HepG2 (cell line): Measurements from ENCODE around the gene CDCP1. TPM values are rescaled to one million over a fixed set of nuclear protein-coding genes. Genes with fewer than 3 reads are reported as not detected.

ENCODE experiments used
- ATAC-seq: fragments of 200-7000 bp; cut with Tn5 transposase; 3 replicates; pipeline ENCODE4 v1.9.1; 2020; ENCODE audit warnings: mild to moderate bottlenecking, moderate library complexity
- BruUV-seq: library from RNA; stranded (reverse); fragments of 400-500 nt; replicated peaks from 2 replicates; lab custom pipeline; 2021; lab: Mats Ljungman, UMichigan
- CTCF ChIA-PET: fragments of 300-600 bp; formaldehyde crosslinking; extraction: SDS; loops from one replicate; lab custom pipeline; 2021; ENCODE audit warnings: low total read pairs, inconsistent platforms, low intra/inter-chr PET ratio; lab: Yijun Ruan, JAX
- POLR2A ChIA-PET: fragments of 350-600 bp; sonication (Branson Sonifier 250); formaldehyde crosslinking; loops from one replicate; lab custom pipeline; 2020; ENCODE audit warnings: antibody characterized with exemption, inconsistent platforms; lab: Yijun Ruan, JAX
- DNase-seq: peaks from one replicate; pipeline ENCODE4 v3.0.0-alpha.2; 2015; ENCODE audit warnings: low spot score
- FAIRE-seq: peaks from 3 replicates; lab custom pipeline; 2011; peaks lifted over from hg19 to GRCh38; lab: Jason Lieb, UNC
- H2AFZ ChIP-seq: one replicate; pipeline ENCODE4 v1.6.1; 2011; ENCODE audit warnings: low read length, inconsistent platforms
- H3K27ac ChIP-seq: fragments of 300-600 bp; 3 replicates; pipeline ENCODE4 v1.8.0; 2011; ENCODE audit warnings: mixed run types, mild to moderate bottlenecking, mixed read lengths, low read length, inconsistent platforms; ENCODE audit not compliant: insufficient read depth; ENCODE audit errors: extremely low read length
- H3K27me3 ChIP-seq, 2 experiments: fragments of 200-600 bp in 1 of 2; 2 replicates in 1 of 2; 3 replicates in 1 of 2; pipeline versions ENCODE4 v1.6.0 to v1.8.0; 2011; ENCODE audit warnings: low read length in 2 of 2, mild to moderate bottlenecking in 2 of 2, moderate library complexity in 2 of 2, inconsistent platforms in 1 of 2; ENCODE audit not compliant: insufficient read depth in 2 of 2, control insufficient read depth in 1 of 2
- H3K36me3 ChIP-seq, 2 experiments: fragments of 200-600 bp in 1 of 2; replicated peaks in 1 of 2; 2 replicates in 1 of 2; 3 replicates in 1 of 2; pipeline versions ENCODE4 v1.5.1 to v1.8.0; 2011; ENCODE audit warnings: low read length in 2 of 2, inconsistent platforms in 1 of 2; ENCODE audit not compliant: insufficient read depth in 2 of 2, control insufficient read depth in 1 of 2
- H3K4me1 ChIP-seq: 2 replicates; pipeline ENCODE4 v1.5.1; 2012; ENCODE audit warnings: low read length, inconsistent platforms; ENCODE audit not compliant: insufficient read depth
- H3K4me2 ChIP-seq: 2 replicates; pipeline ENCODE4 v1.6.0; 2011; ENCODE audit warnings: low read depth, low read length, inconsistent platforms
- H3K4me3 ChIP-seq, 3 experiments: fragments of 200-600 bp in 1 of 3; sonication (generic), shearing (Covaris generic) in 1 of 3; replicated peaks in 1 of 3; 2 replicates each; pipeline ENCODE4 v1.5.1; 2011 to 2016; ENCODE audit warnings: low read length in 3 of 3, inconsistent platforms in 2 of 3, low read depth in 2 of 3, mild to moderate bottlenecking in 2 of 3, control low read depth in 1 of 3, mixed read lengths in 1 of 3; ENCODE audit not compliant: insufficient read depth in 1 of 3
- H3K79me2 ChIP-seq: one replicate; pipeline ENCODE4 v1.6.1; 2011; ENCODE audit warnings: low read length, inconsistent platforms; ENCODE audit not compliant: insufficient read depth
- H3K9ac ChIP-seq: 2 replicates; pipeline ENCODE4 v1.6.0; 2011; ENCODE audit warnings: mild to moderate bottlenecking, low read depth, low read length, inconsistent platforms; ENCODE audit not compliant: insufficient read depth
- H3K9me3 ChIP-seq: 2 replicates; pipeline ENCODE4 v1.5.1; 2012; ENCODE audit warnings: mild to moderate bottlenecking, low read length
- H4K20me1 ChIP-seq: 2 replicates; pipeline ENCODE4 v1.6.0; 2011; ENCODE audit warnings: inconsistent platforms, mild to moderate bottlenecking, low read length, moderate library complexity; ENCODE audit not compliant: insufficient read depth
- AKAP8 ChIP-seq: sonication (generic); formaldehyde crosslinking; IDR thresholded peaks from 2 replicates; pipeline ENCODE4 v1.5.1; 2020; ENCODE audit warnings: mild to moderate bottlenecking, missing genetic modification reagents
- CENPT ChIP-seq: sonication (generic); formaldehyde crosslinking; IDR thresholded peaks from 2 replicates; pipeline ENCODE4 v1.8.0; 2022; ENCODE audit warnings: low read depth, mild to moderate bottlenecking, moderate library complexity, missing genetic modification reagents
- FOXM1 ChIP-seq: sonication (generic); formaldehyde crosslinking; IDR thresholded peaks from 2 replicates; pipeline ENCODE4 v1.5.0; 2020; ENCODE audit warnings: missing genetic modification reagents
- GTF3A ChIP-seq: sonication (generic); formaldehyde crosslinking; conservative IDR thresholded peaks from 2 replicates; pipeline ENCODE4 v1.4.0; 2020; ENCODE audit warnings: mild to moderate bottlenecking, missing genetic modification reagents
- HOXA9 ChIP-seq: sonication (generic); formaldehyde crosslinking; IDR thresholded peaks from 2 replicates; pipeline ENCODE4 v1.8.1; 2022; ENCODE audit warnings: missing genetic modification reagents, mild to moderate bottlenecking, moderate library complexity, borderline replicate concordance
- JDP2 ChIP-seq: sonication (generic); formaldehyde crosslinking; IDR thresholded peaks from 2 replicates; pipeline ENCODE4 v1.8.1; 2022; ENCODE audit warnings: missing genetic modification reagents, borderline replicate concordance
- JUNB ChIP-seq: sonication (generic); formaldehyde crosslinking; IDR thresholded peaks from 2 replicates; pipeline ENCODE4 v1.8.0; 2022; ENCODE audit warnings: missing genetic modification reagents, mild to moderate bottlenecking, borderline replicate concordance
- NKX3-1 ChIP-seq: sonication (generic); formaldehyde crosslinking; IDR thresholded peaks from 2 replicates; pipeline ENCODE4 v1.5.0; 2020; ENCODE audit warnings: missing genetic modification reagents
- SIN3B ChIP-seq: fragments of 150-350 bp; IDR thresholded peaks from 2 replicates; pipeline ENCODE4 v1.6.1; 2014; ENCODE audit warnings: low read length
- STAT5B ChIP-seq: sonication (generic); formaldehyde crosslinking; IDR thresholded peaks from 2 replicates; pipeline ENCODE4 v1.4.0; 2020; ENCODE audit warnings: missing genetic modification reagents
- ZMYM2 ChIP-seq: sonication (generic); formaldehyde crosslinking; IDR thresholded peaks from 2 replicates; pipeline ENCODE4 v1.8.0; 2022; ENCODE audit warnings: mild to moderate bottlenecking, missing genetic modification reagents
- ZNF180 ChIP-seq: sonication (generic); formaldehyde crosslinking; IDR thresholded peaks from 2 replicates; pipeline ENCODE4 v1.4.0; 2020; ENCODE audit warnings: low read depth, missing genetic modification reagents, borderline replicate concordance
- ZNF430 ChIP-seq: sonication (generic); formaldehyde crosslinking; IDR thresholded peaks from 2 replicates; pipeline ENCODE4 v1.9.0; 2021; ENCODE audit warnings: mild to moderate bottlenecking, missing genetic modification reagents
- ZSCAN12 ChIP-seq: sonication (generic); formaldehyde crosslinking; IDR thresholded peaks from 2 replicates; pipeline ENCODE4 v1.9.0; 2021; ENCODE audit warnings: mild to moderate bottlenecking, missing genetic modification reagents
- WGBS: methylation state at CpG from one replicate; pipeline ENCODE4 v1.1.6; 2017; ENCODE audit warnings: low lambda C conversion rate; 5-methylcytosine and 5-hydroxymethylcytosine counted together
- in situ Hi-C: cut with HindIII; loops from 2 replicates; pipeline ENCODE4 v1.10.0; 2017; ENCODE audit warnings: low pct_unique_long_range_greater_than_20kb; ENCODE audit not compliant: extremely low pct_ligation_motif_present
- intact Hi-C: fragments of 100-400 bp; cut with micrococcal nuclease; formaldehyde crosslinking; loops from one replicate; pipeline ENCODE4 v1.10.0; 2022; ENCODE audit not compliant: unreplicated experiment
- polyA plus RNA-seq, 8 experiments: library from polyadenylated mRNA; depleted of rRNA in 3 of 8; stranded (reverse) in 7 of 8; unstranded in 1 of 8; fragments of >200 nt; fragmentation: Illumina TruSeq in 4 of 8; extraction: Trizol in 4 of 8; gene quantifications; 2 replicates each; pipeline versions ENCODE4 v1.2.1 to v1.2.3, GENCODE V29; 2011 to 2016; ENCODE audit warnings: low read depth in 4 of 8, missing spikeins in 1 of 8, mixed read lengths in 1 of 8; ENCODE audit not compliant: insufficient read depth in 1 of 8
- total RNA-seq, 5 experiments: library from RNA; depleted of rRNA; stranded (reverse); fragments of >200 nt; fragmentation: Illumina TruSeq; extraction: Trizol; gene quantifications; 2 replicates each; pipeline ENCODE4 v1.2.3, GENCODE V29; 2016; ENCODE audit warnings: low read depth in 1 of 5
- TF ChIP-seq, protein P1 (sequence below): sonication (generic); formaldehyde crosslinking; IDR thresholded peaks from 2 replicates; pipeline ENCODE4 v1.5.0; 2020; ENCODE audit warnings: mild to moderate bottlenecking, missing genetic modification reagents
- TF ChIP-seq, protein P2 (sequence below): sonication (generic); formaldehyde crosslinking; IDR thresholded peaks from 2 replicates; pipeline ENCODE4 v1.9.0; 2021; ENCODE audit warnings: missing genetic modification reagents, mild to moderate bottlenecking, borderline replicate concordance
- TF ChIP-seq, protein P3 (sequence below): sonication (generic); formaldehyde crosslinking; IDR thresholded peaks from 2 replicates; pipeline ENCODE4 v1.8.0; 2023; ENCODE audit warnings: mild to moderate bottlenecking, missing genetic modification reagents
- TF ChIP-seq, protein P4 (sequence below): sonication (generic); formaldehyde crosslinking; IDR thresholded peaks from 2 replicates; pipeline ENCODE4 v1.4.0; 2020; ENCODE audit warnings: missing genetic modification reagents, borderline replicate concordance

CDCP1 gene
- total and polyA plus RNA-seq, 2 of the 13 experiments (the other 11 are each of a cell fraction or from before 2014, with no cell fraction given), result 0.11 to 0.18 TPM

DNA sequence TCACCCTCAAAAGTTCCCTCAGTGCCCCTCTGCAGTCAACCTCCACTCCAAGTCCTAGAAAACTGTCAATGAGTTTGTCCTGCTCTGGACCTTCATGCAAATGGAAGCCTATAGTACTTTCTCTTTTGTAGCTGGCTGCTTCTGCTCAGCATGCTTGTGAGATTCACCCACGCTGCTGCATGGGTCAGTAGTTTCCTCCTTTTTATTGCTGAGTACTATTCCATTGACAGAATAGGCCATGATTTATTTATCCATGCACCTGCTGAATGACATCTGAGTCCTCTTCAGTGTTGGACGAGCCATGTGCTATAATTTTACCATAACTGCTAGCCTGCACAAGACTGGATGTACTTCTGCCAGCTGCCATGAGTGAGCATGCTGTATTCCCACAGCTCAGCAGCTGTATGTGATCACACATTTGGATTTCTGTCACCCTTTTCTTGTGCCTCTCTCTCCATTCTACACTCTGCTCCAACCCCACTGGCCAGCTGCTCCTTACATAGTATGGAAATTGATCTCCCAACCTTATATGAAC, 26.3 kb downstream of the CDCP1 start:
- peak overlapping the region; percentile 34 for H3K27ac ChIP-seq
- ATAC-seq, result peak; percentile 88
- peak overlapping the region; percentile 65 for H3K4me2 ChIP-seq
- WGBS, result 0% methylated on average over 2 of the region's 2 CpGs
- ChIA-PET CTCF (no interaction called here), POLR2A (no interaction called here)
- no TSS peak for BruUV-seq
- H4K20me1 ChIP-seq, result no peaks in the 10 kb centered on the region
- H3K9ac ChIP-seq, result no peak overlapping the region
- H3K4me3 ChIP-seq, result no peak overlapping the region
- no peaks in the 10 kb centered on the region for H3K9me3 ChIP-seq
- H3K79me2 ChIP-seq, result no peaks in the 10 kb centered on the region
- DNase-seq, result no peak
- in situ Hi-C loops (no loop called here), intact Hi-C loops (no loop called here)
- FAIRE-seq, result no peak
- no peak overlapping the region for H2AFZ ChIP-seq
- no peaks in the 10 kb centered on the region for H3K27me3 ChIP-seq
- peaks cover 36% of the 10 kb centered on the region for H3K4me1 ChIP-seq
- no peaks in the 10 kb centered on the region for H3K36me3 ChIP-seq
- TF ChIP-seq ZMYM2 (CRISPR knock-in tag), result no peak
- no peak for TF ChIP-seq HOXA9
- no peak for TF ChIP-seq NKX3-1
- TF ChIP-seq, protein P1, sequence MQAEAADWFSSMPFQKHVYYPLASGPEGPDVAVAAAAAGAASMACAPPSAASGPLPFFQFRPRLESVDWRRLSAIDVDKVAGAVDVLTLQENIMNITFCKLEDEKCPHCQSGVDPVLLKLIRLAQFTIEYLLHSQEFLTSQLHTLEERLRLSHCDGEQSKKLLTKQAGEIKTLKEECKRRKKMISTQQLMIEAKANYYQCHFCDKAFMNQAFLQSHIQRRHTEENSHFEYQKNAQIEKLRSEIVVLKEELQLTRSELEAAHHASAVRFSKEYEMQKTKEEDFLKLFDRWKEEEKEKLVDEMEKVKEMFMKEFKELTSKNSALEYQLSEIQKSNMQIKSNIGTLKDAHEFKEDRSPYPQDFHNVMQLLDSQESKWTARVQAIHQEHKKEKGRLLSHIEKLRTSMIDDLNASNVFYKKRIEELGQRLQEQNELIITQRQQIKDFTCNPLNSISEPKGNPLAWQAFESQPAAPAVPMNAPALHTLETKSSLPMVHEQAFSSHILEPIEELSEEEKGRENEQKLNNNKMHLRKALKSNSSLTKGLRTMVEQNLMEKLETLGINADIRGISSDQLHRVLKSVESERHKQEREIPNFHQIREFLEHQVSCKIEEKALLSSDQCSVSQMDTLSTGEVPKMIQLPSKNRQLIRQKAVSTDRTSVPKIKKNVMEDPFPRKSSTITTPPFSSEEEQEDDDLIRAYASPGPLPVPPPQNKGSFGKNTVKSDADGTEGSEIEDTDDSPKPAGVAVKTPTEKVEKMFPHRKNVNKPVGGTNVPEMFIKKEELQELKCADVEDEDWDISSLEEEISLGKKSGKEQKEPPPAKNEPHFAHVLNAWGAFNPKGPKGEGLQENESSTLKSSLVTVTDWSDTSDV (CRISPR knock-in tag), result no peak
- TF ChIP-seq, protein P2, sequence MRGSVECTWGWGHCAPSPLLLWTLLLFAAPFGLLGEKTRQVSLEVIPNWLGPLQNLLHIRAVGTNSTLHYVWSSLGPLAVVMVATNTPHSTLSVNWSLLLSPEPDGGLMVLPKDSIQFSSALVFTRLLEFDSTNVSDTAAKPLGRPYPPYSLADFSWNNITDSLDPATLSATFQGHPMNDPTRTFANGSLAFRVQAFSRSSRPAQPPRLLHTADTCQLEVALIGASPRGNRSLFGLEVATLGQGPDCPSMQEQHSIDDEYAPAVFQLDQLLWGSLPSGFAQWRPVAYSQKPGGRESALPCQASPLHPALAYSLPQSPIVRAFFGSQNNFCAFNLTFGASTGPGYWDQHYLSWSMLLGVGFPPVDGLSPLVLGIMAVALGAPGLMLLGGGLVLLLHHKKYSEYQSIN (CRISPR knock-in tag), result no peak
- TF ChIP-seq FOXM1 (CRISPR knock-in tag), result no peak
- TF ChIP-seq AKAP8 (CRISPR knock-in tag), result no peak
- TF ChIP-seq ZSCAN12, result no peak
- TF ChIP-seq JDP2 (CRISPR knock-in tag), result no peak
- TF ChIP-seq JUNB, result no peak
- no peak for TF ChIP-seq GTF3A (CRISPR knock-in tag)
- no peak for TF ChIP-seq SIN3B
- no peak for TF ChIP-seq STAT5B (CRISPR knock-in tag)
- no peak for TF ChIP-seq ZNF180 (CRISPR knock-in tag)
- TF ChIP-seq CENPT, result no peak
- TF ChIP-seq, protein P3, sequence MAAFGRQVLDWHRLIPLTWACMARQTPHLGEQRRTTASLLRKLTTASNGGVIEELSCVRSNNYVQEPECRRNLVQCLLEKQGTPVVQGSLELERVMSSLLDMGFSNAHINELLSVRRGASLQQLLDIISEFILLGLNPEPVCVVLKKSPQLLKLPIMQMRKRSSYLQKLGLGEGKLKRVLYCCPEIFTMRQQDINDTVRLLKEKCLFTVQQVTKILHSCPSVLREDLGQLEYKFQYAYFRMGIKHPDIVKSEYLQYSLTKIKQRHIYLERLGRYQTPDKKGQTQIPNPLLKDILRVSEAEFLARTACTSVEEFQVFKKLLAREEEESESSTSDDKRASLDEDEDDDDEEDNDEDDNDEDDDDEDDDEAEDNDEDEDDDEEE (CRISPR knock-in tag), result no peak
- TF ChIP-seq ZNF430 (CRISPR knock-in tag), result no peak
- TF ChIP-seq, protein P4, sequence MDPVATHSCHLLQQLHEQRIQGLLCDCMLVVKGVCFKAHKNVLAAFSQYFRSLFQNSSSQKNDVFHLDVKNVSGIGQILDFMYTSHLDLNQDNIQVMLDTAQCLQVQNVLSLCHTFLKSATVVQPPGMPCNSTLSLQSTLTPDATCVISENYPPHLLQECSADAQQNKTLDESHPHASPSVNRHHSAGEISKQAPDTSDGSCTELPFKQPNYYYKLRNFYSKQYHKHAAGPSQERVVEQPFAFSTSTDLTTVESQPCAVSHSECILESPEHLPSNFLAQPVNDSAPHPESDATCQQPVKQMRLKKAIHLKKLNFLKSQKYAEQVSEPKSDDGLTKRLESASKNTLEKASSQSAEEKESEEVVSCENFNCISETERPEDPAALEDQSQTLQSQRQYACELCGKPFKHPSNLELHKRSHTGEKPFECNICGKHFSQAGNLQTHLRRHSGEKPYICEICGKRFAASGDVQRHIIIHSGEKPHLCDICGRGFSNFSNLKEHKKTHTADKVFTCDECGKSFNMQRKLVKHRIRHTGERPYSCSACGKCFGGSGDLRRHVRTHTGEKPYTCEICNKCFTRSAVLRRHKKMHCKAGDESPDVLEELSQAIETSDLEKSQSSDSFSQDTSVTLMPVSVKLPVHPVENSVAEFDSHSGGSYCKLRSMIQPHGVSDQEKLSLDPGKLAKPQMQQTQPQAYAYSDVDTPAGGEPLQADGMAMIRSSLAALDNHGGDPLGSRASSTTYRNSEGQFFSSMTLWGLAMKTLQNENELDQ (CRISPR knock-in tag), result no peak
